Erythroblast (primary cell): ENCODE data around the gene OR2M4.
"Not testable (repeated sequence)": the region's sequence is repeated elsewhere in the genome, so short reads cannot be mapped to it uniquely, and the experiment has no call there.

Source experiments
- GATA1 ChIP-seq: IDR thresholded peaks from 2 replicates; pipeline ENCODE4 v1.6.1; 2011; ENCODE audit warnings: low read depth, mild to moderate bottlenecking, control low read depth, low read length, moderate library complexity
- POLR2A ChIP-seq: IDR thresholded peaks from 2 replicates; pipeline ENCODE4 v1.6.1; 2011; ENCODE audit warnings: mild to moderate bottlenecking, low read length

- not testable (repeated sequence) for TF ChIP-seq POLR2A, GATA1
Measured at GRCh38 chr1:248273225-248273624, 42.0 kb downstream of the OR2M4 start.
